ENCODE data around the gene EIF1AD.
"Not testable (repeated sequence)": the region's sequence is repeated elsewhere in the genome, so short reads cannot be mapped to it uniquely, and the experiment has no call there.

EIF1AD gene

DNA sequence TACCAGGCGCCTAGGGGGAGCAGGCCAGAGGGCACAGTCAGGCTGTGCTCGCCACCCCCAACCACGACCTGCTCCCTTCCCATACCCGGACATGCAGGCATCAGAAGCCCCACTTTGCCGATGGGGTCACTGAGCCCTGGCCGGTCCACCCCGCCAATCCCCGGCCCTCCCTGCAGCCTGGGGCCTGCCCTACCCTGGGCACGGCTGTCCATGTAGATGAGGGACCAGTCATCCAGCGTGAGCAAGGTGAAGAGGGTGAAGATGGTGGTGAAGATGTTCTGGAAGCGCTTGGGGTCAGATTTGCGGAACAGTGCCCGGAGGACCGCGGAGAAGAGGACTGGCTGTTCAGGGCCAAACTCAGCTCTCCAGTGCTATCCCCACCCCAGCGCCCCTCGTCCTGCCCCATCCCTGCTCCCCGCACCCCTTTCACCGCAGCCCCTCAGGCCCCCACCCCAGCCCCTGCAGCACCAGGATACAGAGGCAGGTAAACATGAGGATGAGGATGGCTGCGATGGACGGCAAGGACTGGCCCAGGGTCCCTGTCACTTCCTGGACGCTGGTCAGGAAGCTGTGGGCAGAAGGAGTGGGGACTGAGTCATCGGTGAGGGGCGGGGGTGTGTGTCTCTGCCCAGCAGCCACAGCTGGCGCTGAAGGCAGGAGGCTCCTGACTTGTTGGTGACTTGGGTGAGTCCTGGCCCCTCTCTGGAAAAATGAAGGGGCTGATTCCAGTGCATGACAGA, 18.8 kb upstream of the EIF1AD start:
- DNase-seq: no peak

DNA sequence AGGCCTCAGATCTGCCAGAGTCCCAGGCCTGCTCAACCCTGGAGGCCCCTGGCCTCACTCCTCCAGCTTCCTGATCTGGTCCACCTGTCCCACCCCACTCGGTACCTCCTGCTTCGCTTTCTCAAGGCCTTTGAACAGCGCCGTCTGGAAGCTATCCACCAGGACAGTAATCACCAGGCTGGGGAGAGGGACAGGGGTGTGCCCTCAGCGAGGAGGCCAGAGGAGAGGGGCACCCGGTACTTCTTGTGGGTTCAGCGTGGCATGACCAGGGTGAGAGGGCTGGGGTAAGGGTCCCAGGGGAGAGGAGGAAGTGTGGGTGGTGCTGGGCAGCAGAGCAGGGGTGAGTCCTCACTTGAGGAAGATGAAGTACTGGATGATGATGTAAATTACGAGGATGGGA, 18.3 kb upstream of the EIF1AD start:
- DNase-seq: no peak

DNA sequence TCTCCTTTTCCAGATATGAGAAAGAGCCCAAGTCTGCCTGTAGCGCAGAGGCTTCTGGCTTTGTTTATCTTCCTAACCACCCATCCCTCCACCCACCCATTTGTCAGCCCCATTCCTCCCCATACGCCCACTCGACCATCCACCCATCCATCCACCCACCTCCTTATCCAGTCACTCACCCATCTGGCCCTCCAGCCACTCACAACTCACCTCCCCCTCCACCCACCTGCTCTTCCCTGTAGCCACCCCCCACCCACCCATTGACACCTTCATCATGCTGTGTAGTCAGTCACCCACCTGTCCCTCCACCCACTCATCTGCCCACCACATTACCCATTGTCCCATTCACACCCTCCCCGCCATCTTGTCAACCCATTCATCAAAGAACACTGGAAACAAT, 15.4 kb upstream of the EIF1AD start:
- DNase-seq: no peak

DNA sequence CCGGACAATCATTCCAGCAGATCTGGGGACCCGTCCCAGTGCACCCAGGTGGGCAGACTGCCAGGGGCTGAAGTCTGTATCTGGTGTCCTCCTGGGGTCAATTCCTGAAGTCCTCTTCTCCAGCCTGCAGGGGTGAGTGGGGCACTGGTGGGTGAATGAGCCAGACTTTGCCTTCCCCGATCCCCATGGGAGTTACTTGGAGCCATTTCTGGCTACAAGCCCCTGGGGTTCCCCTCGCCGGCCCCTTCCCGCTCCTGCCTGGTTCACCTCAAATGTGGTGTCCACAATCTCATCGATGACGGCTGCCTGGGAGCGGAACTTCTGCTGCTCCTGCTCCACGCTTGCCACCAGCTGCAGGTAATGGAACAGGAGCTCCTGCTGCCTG, 14.8 kb upstream of the EIF1AD start:
- DNase-seq: no peak

DNA sequence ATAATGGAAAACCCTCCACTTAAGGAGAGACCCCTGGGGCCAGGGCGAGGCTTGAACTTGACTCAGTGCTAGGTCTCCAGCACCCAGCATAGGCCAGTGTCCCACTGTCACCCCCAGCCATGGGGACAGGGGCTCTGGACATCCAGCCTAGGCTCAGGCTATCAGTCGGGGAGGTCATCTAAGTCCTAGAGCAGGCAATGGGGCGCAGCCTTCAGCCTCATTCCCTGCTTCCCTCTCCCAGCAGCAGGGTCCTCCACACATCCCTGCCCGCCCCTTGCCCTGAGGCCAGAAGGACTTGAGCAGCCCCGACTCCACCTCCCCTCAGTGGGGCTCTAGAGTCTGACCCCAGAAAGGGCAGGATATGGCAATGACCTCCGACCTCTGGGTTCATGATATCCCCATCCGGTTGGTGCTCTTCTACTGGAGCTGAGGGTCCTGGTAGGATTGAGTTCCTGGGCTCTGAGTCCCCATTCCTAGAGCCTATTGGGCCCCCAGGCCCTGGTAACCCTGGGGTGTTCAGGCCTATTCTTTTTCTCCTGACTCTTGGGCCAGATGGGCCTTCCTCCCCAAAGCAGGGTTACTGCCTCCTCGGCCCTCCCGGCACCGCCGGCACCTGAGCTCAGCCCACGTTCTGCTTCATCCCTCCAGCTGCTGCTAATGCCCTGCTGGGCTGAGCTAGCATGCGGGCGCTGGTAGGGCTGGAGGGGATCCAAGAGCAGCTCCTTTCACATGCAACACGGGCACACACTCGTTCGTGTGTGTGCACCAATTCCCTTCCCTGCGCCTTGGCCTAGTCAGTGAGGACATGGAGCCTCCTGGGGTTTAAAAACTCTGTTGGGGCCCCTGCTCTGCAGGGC, 14.2 kb upstream of the EIF1AD start:
- DNase-seq: no peak

DNA sequence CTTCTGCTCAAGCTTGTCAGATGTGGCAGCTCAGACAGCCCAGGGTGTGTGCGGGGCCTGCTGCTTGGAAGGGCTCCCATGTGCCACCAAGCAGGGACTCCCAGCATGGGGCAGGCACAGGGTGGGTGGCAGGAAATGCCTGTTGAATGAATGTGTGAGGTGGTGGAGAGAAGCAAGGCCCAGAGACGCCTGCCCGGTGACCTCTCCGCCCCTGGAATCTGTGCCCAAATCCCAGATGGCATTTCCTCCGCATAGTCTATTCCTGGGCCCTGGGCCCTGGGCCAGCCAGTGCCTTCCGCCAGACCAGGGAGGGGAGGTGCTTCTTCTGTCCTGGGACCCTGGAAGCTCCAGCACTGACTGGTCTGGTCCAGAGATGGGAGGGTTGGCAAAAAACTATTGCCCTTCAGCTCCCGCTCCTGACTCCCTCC, 13.5 kb upstream of the EIF1AD start:
- no peak for DNase-seq

DNA sequence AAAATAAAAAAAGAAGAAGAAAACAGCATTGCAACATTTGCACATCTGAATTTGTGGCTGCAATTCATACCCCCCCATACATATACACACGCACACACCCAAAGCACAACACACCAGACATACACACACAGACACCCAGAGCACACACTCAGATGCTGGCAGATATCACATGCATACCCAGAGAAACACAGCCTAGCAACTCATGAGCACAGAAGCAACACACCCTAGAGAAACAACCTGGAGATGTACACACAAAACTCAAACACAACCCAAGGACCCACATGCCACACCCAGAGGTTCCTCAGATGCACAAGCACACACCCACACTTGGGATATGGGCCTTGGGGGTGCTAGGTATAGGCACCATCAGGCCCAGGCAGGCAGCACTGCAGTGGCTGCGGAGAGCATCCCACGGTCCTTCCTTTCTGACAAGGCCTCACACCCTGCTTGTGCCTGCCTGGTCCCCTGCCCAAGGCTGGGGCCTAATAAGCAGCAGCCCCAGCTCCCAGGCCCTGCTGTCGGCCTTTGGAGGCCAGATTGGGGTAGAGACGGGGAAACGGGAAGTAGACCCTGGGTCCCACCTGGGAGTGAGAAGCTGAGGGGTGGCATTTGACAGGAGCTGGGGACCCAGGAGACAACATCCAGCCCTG, 13.0 kb upstream of the EIF1AD start:
- no peak for DNase-seq

DNA sequence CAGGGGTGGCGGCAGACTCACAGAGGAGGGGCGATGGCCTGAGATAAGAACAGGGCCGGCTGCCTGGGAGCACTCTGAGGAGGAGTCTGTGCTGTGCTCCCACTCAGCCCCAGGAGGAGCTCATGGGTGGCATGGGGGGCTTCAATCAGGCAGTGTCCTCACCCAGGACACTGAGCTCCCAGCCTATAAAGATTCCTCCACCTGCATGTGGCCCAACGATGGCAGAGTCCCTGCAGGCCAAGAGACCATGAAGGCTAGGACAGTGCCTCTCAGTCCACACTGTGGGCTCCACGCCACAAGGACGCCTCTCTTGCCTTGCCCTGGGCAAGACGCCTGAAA, 11.8 kb upstream of the EIF1AD start:
- no peak for DNase-seq

DNA sequence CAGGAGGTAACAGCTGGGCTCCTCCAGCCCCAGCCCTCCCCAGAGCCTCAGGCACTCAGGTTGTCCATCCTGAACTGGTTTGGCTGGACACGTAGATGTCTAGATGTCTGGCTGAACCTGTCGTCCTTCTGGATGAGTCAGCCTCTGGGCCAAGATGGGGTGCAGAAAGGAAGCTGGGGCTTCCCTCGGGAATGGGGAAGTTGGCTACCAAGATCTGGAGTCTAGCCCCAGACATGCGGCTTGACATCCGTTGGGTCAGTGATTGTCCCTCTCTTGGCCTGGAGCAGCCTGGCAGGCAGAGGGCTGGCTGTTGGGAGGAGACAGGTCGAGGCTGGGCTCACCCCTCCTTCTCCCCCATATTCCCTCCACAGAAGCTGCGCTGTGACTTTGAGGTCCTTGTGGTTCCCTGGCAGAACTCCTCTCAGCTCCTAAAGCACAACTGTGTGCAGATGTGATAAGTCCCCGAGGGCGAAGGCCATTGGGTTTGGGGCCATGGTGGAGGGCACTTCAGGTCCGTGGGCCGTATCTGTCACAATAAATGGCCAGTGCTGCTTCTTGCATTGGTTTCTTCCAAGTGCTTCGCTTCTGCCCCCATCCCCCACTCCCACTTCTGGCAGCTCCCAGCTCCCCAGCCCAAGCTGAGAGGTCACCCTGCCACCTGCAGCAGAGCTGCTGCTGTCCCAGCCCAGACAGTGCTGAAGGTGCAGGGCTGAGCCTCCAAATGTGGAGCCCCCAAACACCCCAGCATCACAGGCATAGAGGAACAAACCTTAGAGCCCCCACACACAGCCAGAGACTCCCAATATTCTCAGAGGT, 11.2 kb upstream of the EIF1AD start:
- no peak for DNase-seq

DNA sequence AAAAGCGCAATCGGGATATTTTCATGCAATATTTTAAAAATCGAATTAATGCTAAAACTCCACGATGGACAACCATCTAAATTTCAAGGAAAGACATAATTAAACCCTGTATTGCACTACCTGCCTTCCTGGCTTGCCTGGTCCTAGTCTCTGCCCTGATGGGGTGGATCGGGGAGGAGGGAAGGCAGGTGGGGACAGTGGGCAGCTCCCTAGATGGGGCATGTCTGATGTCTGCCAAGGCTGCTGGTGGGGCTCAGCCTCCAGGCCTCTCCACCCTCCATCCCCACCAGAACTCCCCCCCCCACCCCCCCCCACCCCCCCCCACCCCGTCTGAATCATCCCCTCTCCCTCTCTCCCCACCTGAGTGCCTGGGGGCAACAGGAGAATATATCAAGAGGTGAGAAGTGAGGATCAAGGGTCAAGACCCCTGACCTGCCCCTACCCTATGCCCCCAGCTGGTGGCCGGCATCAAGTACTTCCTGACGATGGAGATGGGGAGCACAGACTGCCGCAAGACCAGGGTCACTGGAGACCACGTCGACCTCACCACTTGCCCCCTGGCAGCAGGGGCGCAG, 10.5 kb upstream of the EIF1AD start:
- DNase-seq: no peak

DNA sequence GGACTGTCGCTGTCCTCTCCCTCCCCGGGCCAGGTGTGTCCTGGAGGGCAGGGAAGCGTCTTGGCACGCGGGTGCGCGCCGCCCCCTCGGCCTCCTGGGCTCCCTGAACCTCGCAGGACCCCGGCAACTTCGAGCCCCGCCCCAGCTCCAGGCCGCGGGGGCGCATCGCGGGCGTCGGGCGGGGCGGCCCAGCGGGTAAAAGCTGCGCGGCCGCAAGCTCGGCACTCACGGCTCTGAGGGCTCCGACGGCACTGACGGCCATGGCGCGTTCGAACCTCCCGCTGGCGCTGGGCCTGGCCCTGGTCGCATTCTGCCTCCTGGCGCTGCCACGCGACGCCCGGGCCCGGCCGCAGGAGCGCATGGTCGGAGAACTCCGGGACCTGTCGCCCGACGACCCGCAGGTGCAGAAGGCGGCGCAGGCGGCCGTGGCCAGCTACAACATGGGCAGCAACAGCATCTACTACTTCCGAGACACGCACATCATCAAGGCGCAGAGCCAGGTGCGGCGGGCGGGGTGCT, 9.9 kb upstream of the EIF1AD start, which contains the start of gene CST6:
TSS of gene CST6 (plus strand) at position 224 of the 519 bp plus-strand sequence. CDS start at position 261, 37 bp downstream.
- no peak for DNase-seq

DNA sequence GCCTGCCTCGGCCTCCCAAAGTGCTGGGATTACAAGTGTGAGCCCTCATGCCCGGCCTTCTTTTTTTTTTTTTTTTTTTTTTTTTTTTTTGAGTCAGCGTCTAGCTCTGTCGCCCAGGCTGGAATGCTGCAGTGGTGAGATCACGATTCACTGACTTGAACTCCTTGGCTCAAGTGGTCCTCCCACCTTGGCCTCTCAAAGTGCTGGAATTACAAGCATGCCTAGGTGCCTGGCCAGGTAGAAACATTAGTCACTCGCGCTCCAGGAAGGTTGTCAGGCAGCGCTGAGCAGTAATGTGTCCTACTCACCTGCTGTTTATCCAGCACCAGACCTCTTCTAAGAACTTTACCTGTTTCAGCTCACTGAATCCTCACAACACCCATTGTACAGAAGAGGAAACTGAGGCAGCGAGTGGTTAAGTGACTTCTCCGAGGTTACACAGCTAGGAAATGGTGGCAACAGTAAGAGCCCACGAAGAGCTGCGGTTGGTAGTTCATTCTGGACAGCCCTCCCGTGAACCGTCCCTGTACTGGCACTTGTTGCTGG, 9.4 kb upstream of the EIF1AD start:
- no peak for DNase-seq

DNA sequence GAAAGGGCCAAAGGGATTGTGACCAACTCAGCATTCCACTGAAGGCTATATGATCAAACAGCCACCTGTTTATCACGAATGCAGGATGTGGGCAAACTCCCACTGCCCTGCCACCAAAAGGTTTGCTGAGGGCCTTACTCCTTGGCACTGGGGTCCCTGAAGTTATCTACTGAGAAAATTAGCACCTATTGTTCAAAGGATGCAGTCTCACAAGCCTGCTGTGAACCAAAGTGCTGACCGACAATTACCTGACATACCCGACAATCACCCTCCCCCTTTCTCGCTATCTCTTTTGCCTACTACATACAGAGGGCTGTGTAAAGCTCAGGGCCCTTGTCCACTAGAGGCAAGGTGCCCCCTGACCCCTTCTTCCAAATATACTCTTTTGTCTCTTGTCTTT, 8.1 kb upstream of the EIF1AD start:
- DNase-seq: not testable (repeated sequence)

DNA sequence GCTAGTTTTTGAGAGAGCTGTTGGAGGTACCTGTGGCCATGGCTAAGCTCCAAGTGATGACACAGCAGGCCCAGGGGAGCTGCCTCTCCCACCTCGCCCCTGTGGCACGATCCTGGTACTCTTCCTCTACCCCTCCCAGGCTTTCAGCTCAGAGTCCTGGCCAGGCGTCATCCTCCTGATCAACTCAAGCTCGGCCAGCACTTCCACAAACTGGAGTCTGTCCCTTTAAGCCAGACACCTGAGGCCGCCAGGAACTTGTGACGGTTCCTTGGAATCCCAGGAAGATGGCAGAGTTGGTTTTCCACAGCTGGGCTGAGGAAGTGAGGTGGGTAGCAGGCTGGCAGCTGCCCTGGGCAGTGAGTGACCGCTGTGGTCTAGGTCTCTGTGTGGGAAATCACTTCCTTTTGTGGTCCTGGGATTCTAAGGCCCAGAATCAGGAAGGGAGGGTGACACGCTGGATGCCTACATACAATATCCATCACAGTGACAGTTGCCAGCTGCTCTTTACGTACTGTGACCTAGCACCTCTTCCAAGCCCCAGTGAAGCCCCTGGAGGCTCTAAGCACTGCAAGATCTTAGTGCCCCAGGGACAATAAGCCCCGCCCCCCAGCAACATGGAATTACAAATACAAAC, 6.6 kb upstream of the EIF1AD start:
- no peak for DNase-seq

DNA sequence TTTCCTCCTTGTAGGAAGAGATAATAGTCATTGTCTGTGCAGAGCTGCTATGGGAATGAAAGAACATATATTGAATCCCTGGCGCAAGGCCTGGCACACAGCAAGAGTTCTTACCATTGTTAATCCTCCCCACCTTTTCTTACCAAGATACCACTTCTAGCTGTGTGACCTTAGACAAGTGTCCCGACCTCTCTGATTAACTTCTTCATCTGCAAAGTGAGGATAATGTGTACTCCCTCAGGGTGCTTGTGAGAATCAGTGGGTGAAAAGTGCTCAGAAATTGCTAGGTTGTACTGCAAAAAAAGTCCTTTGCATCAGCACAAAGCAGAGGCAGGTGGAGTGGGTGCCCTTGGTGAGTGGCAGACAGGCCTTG, 6.1 kb upstream of the EIF1AD start:
- DNase-seq: no peak

DNA sequence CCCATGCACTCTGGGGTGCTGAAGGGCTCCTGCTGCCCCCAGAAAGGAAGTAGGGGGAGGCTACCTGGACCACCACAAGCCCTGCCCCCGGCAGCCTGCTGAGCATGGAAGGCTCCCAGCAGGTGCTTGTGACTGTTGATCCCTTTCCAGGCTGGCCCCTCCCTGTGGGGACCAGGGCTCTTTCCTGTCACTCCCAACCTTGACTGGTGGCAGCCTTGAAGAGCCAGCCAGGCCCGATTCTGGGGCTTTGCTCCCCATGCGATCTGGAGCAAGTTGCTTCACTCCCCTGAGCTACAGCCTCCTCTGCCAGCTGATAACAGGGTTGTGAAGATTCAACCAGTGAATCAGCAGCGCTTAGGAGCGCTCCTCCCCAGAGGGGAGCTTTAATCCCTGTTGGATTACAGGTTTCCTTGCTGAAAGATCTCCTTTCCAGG, 5.3 kb upstream of the EIF1AD start:
- no peak for DNase-seq

DNA sequence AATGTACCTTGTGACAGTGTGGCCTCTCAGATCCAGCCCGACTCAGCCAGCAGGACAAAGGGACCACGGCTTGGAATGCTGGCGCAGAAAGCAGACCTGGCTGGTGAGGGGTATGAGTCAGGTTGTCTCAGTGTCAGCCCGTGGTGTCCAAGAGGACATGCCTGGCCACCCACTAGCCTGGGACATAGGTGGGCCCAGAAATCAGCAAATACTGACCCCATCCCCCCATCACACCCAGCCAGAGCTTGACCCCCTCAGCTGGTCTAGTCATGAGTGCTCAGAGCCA, 4.9 kb upstream of the EIF1AD start:
- DNase-seq: no peak

DNA sequence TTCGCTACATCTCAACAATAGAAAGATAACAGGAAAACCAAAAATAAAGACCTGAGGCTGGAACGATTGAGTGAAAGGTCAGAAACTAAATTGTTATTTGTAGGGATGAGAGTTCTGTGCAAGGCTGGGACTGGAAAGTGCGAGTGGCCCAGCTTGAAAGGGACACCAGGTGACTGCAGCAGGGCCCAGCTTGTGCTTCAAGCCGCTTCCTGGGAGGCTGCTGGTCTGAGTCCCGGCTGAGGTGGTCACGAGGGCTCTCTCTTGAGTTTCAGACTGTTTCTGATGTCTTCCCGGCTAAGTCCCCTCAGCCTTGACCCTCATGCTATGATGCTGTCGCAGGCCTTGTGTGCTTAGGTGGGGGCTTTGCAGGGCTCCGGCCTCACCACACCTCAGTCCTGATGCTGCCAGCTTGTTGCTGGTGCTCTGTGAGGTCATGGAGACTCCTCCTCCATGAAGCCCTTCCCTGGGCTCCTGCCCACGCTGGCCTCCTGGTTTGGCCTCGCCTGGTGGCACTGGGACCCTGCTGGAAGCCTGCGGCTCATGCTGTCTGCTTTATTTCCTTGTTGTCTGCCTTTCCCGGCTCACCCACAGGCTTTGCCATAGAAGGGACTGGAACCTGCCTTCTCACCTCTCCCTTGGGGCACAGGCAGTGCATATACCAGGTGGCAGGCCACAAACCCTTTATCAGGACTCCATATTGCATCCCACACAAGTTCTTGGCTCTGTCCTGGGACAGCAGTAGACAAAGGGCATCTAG, 4.4 kb upstream of the EIF1AD start:
- DNase-seq: no peak

DNA sequence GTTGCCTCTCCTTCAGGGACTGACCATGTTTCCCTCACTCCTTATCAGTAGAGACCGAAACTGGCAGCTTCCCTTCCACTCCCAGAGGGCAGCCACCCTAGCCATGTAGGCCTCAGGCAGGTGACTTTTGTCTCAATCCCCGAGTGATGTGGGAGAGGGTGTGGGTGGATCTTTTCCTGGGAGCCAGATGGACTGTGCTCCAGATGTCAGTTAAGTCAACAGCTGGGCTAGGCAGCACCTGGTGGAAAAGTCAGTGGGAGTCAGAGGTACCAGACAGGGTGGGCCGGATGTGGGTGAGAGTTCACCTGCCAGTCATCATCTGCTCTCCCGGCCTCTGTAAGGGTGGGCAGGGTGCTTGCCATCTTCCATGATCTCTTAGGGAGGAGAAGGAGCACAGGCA, 2.2 kb upstream of the EIF1AD start:
- DNase-seq: no peak

DNA sequence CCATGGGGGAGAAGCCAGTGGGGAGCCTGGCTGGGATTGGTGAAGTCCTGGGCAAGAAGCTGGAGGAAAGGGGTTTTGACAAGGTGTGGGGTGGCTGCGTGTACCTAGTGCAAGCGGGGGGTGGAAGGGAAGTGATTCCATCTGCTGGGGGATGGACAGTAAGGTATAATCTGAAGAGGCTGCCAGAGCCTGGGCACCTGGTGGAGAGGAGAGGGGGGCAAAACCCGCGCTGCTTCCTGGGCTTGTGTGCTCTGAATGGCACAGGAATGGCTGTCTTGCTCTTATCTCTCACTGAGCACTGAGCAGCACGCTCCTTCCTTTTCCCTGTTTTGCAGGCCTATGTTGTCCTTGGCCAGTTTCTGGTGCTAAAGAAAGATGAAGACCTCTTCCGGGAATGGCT, 1.3 kb upstream of the EIF1AD start:
- no peak for DNase-seq

DNA sequence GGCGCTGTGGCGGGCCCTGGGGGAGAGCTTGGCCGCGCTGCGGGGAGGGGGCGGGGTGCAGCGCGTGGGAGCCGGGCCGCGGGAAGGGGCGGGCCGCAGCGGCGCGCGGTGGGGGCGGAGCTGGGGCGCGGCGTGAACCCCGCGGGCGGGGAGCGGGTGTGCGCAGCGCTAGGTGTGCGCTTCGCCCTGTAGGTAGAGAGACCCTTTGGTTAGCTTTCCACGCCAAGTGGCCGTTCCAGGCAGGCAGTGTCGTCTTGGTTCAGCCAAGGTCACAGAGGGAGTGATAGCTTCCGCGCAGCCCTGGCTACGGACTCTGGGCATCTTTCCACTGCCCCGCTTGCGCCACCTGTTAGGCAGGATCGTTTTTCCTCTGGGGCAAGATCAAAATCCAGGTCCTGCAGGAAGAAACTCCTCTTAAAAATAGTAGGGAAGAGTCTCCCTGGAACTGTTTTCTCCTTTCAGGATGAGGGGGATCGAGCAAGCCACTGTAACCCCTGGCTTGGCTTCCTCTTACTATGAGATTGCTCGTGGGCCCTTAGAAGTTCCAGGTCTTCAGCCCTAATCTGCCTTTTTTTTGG, 780 bp upstream of the EIF1AD start:
- DNase-seq: no peak
